Measurements from ENCODE around the gene MYD88. TPM values are rescaled to one million over a fixed set of nuclear protein-coding genes. Genes with fewer than 3 reads are reported as not detected.
"Not testable (repeated sequence)": the region's sequence is repeated elsewhere in the genome, so short reads cannot be mapped to it uniquely, and the experiment has no call there.

MYD88 gene
- total RNA-seq, 1 experiment from 2014 or later = 32.7 TPM

DNA sequence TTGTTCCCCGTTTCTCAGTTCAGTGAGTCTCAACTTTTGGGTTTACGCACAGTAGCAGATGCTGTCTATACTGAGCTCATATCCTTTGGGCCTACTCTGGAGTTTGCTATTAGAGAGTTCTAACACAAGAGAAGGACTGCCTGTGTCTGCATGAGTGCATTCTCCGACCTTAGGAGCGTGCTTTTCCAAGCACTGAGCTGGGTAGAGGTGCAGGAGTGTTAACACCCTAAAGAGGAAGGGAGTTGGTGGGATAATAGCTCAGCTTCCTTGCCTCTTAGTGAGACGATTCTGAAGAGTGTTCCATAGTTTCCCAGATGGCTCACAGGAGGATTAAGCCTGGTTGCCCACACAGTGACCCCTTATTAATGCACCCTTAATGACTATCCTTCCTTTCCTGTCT, 20.0 kb downstream of the MYD88 start:
- ChIA-PET CTCF (no interaction called here), POLR2A (interaction anchor here (1.3 kb wide), 1 partner anchor 63 kb away, joined by 4 read pairs; no protein-coding TSS in a partner anchor)
- Histone ChIP-seq H3K9me3 (ENCODE audit: control insufficient read depth, insufficient read depth, low read depth, low read length) (no peaks in the 10 kb centered on the region), H3K36me3 (ENCODE audit: control insufficient read depth, insufficient read depth, low read length) (no peaks in the 10 kb centered on the region), H3K4me1 (ENCODE audit: control insufficient read depth, insufficient read depth, low read length) (no peaks in the 10 kb centered on the region), H3K4me3 (ENCODE audit: low read depth in 2 of 2, low read length in 2 of 2) (no peak overlapping the region), H3K27me3 (ENCODE audit: control insufficient read depth, insufficient read depth, low read length) (no peaks in the 10 kb centered on the region), H3K27ac (ENCODE audit: low read length) (no peak overlapping the region)
- intact Hi-C loops (cut with micrococcal nuclease; ENCODE audit: unreplicated experiment) = no loop called here
- TF ChIP-seq, protein P1, sequence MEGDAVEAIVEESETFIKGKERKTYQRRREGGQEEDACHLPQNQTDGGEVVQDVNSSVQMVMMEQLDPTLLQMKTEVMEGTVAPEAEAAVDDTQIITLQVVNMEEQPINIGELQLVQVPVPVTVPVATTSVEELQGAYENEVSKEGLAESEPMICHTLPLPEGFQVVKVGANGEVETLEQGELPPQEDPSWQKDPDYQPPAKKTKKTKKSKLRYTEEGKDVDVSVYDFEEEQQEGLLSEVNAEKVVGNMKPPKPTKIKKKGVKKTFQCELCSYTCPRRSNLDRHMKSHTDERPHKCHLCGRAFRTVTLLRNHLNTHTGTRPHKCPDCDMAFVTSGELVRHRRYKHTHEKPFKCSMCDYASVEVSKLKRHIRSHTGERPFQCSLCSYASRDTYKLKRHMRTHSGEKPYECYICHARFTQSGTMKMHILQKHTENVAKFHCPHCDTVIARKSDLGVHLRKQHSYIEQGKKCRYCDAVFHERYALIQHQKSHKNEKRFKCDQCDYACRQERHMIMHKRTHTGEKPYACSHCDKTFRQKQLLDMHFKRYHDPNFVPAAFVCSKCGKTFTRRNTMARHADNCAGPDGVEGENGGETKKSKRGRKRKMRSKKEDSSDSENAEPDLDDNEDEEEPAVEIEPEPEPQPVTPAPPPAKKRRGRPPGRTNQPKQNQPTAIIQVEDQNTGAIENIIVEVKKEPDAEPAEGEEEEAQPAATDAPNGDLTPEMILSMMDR (IDR thresholded peaks at IDR 0.05) = no peak
- TF ChIP-seq TCF7L2 (IDR thresholded peaks at IDR 0.05; ENCODE audit: low read depth, low read length) = no peak
- no peak for TF ChIP-seq POLR2AphosphoS5 (IDR thresholded peaks at IDR 0.05; ENCODE audit: low read depth, low read length)
- TF ChIP-seq, protein P2, sequence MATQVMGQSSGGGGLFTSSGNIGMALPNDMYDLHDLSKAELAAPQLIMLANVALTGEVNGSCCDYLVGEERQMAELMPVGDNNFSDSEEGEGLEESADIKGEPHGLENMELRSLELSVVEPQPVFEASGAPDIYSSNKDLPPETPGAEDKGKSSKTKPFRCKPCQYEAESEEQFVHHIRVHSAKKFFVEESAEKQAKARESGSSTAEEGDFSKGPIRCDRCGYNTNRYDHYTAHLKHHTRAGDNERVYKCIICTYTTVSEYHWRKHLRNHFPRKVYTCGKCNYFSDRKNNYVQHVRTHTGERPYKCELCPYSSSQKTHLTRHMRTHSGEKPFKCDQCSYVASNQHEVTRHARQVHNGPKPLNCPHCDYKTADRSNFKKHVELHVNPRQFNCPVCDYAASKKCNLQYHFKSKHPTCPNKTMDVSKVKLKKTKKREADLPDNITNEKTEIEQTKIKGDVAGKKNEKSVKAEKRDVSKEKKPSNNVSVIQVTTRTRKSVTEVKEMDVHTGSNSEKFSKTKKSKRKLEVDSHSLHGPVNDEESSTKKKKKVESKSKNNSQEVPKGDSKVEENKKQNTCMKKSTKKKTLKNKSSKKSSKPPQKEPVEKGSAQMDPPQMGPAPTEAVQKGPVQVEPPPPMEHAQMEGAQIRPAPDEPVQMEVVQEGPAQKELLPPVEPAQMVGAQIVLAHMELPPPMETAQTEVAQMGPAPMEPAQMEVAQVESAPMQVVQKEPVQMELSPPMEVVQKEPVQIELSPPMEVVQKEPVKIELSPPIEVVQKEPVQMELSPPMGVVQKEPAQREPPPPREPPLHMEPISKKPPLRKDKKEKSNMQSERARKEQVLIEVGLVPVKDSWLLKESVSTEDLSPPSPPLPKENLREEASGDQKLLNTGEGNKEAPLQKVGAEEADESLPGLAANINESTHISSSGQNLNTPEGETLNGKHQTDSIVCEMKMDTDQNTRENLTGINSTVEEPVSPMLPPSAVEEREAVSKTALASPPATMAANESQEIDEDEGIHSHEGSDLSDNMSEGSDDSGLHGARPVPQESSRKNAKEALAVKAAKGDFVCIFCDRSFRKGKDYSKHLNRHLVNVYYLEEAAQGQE (IDR thresholded peaks at IDR 0.05; ENCODE audit: insufficient read depth in 1 of 2, low read depth in 2 of 2, low read length in 1 of 2) = no peak
- no peak for TF ChIP-seq SIN3A (IDR thresholded peaks at IDR 0.05; ENCODE audit: borderline replicate concordance, insufficient read depth, low read depth, low read length)
- BruUV-seq (replicated peaks) = no TSS peak
- no peak for DNase-seq (ENCODE audit: low read depth, low spot score)
- no peak for ATAC-seq
- in situ Hi-C loops (cut with HindIII; ENCODE audit: low pct_unique_long_range_greater_than_20kb, low sequenced_read_pairs) = no loop called here

- intact Hi-C loops (cut with micrococcal nuclease; ENCODE audit: unreplicated experiment); CTCF ChIA-PET; H3K4me1 ChIP-seq (ENCODE audit: control insufficient read depth, insufficient read depth, low read length); H3K27ac ChIP-seq (ENCODE audit: low read length); POLR2A ChIA-PET; H3K9me3 ChIP-seq (ENCODE audit: control insufficient read depth, insufficient read depth, low read depth, low read length); H3K36me3 ChIP-seq (ENCODE audit: control insufficient read depth, insufficient read depth, low read length); DNase-seq (ENCODE audit: low read depth, low spot score); ATAC-seq; H3K4me3 ChIP-seq (ENCODE audit: low read depth in 2 of 2, low read length in 2 of 2); BruUV-seq (replicated peaks); H3K27me3 ChIP-seq (ENCODE audit: control insufficient read depth, insufficient read depth, low read length); in situ Hi-C loops (cut with HindIII; ENCODE audit: low pct_unique_long_range_greater_than_20kb, low sequenced_read_pairs): not testable (repeated sequence)
These were observed 22.2 kb downstream of the MYD88 start for GRCh38 chr3:38160704-38161103.

GRCh38 chr3:38163117-38163840, 24.8 kb downstream of the MYD88 start:
- no peak for ATAC-seq
- Histone ChIP-seq H3K9me3 (ENCODE audit: control insufficient read depth, insufficient read depth, low read depth, low read length) (no peaks in the 10 kb centered on the region), H3K27me3 (ENCODE audit: control insufficient read depth, insufficient read depth, low read length) (no peaks in the 10 kb centered on the region), H3K36me3 (ENCODE audit: control insufficient read depth, insufficient read depth, low read length) (peaks cover 4% of the 10 kb centered on the region; the same call in 1 of the 2 replicates), H3K27ac (ENCODE audit: low read length) (peak overlapping the region; percentile 98; the same call in 1 of the 2 replicates), H3K4me3 (ENCODE audit: low read depth in 2 of 2, low read length in 2 of 2) (no peak overlapping the region), H3K4me1 (ENCODE audit: control insufficient read depth, insufficient read depth, low read length) (peaks cover 11% of the 10 kb centered on the region)
- in situ Hi-C loops (cut with HindIII; ENCODE audit: low pct_unique_long_range_greater_than_20kb, low sequenced_read_pairs) (no loop called here), intact Hi-C loops (cut with micrococcal nuclease; ENCODE audit: unreplicated experiment) (no loop called here)
- TF ChIP-seq, protein P2 (IDR thresholded peaks at IDR 0.05; ENCODE audit: insufficient read depth in 1 of 2, low read depth in 2 of 2, low read length in 1 of 2) = no peak
- TF ChIP-seq, protein P1 (IDR thresholded peaks at IDR 0.05) = peak; percentile 34; the same call in 1 of the 2 replicates
- TF ChIP-seq SIN3A (IDR thresholded peaks at IDR 0.05; ENCODE audit: borderline replicate concordance, insufficient read depth, low read depth, low read length) (no peak), TCF7L2 (IDR thresholded peaks at IDR 0.05; ENCODE audit: low read depth, low read length) (no peak), POLR2AphosphoS5 (IDR thresholded peaks at IDR 0.05; ENCODE audit: low read depth, low read length) (no peak)
- BruUV-seq (replicated peaks) = no TSS peak
- CTCF ChIA-PET = interaction anchor here (1.0 to 1.2 kb wide), 2 partner anchors 21 to 24 kb away, joined by 3 to 4 read pairs; no protein-coding TSS in a partner anchor
- DNase-seq (ENCODE audit: low read depth, low spot score) = no peak
- POLR2A ChIA-PET = interaction anchor here (0.6 kb wide), 1 partner anchor 127 kb away, joined by 21 read pairs; no protein-coding TSS in a partner anchor
